HepG2 (cell line): ENCODE data around the gene CDH23. TPM values are rescaled to one million over a fixed set of nuclear protein-coding genes. Genes with fewer than 3 reads are reported as not detected.

Source experiments
- AFF4 ChIP-seq: sonication (generic); formaldehyde crosslinking; IDR thresholded peaks from 2 replicates; pipeline ENCODE4 v1.4.0; 2020; ENCODE audit warnings: missing genetic modification reagents
- ARHGAP35 ChIP-seq: sonication (generic); formaldehyde crosslinking; IDR thresholded peaks from 2 replicates; pipeline ENCODE4 v1.9.0; 2022; ENCODE audit warnings: mild to moderate bottlenecking, inconsistent platforms, moderate library complexity, missing genetic modification reagents, borderline replicate concordance
- ARNTL ChIP-seq: sonication (generic); formaldehyde crosslinking; IDR thresholded peaks from 2 replicates; pipeline ENCODE4 v1.4.0; 2020; ENCODE audit warnings: mild to moderate bottlenecking, missing genetic modification reagents
- CREB3 ChIP-seq: sonication (generic); formaldehyde crosslinking; IDR thresholded peaks from 2 replicates; pipeline ENCODE4 v1.5.0; 2020; ENCODE audit warnings: missing genetic modification reagents
- EED ChIP-seq: sonication (generic); formaldehyde crosslinking; IDR thresholded peaks from 2 replicates; pipeline ENCODE4 v1.5.0; 2020; ENCODE audit warnings: mild to moderate bottlenecking, missing genetic modification reagents
- HOMEZ ChIP-seq: IDR thresholded peaks from 2 replicates; pipeline ENCODE4 v1.6.1; 2016; ENCODE audit warnings: low read depth
- HOXD1 ChIP-seq: sonication (generic); formaldehyde crosslinking; IDR thresholded peaks from 2 replicates; pipeline ENCODE4 v1.5.0; 2020; ENCODE audit warnings: missing genetic modification reagents
- MAFK ChIP-seq, 2 experiments: IDR thresholded peaks in 1 of 2; conservative IDR thresholded peaks in 1 of 2; 2 replicates each; pipeline ENCODE4 v1.6.1; 2011; ENCODE audit warnings: improper control_type of control experiment in 2 of 2, low read length in 2 of 2
- MATR3 ChIP-seq: sonication (generic); formaldehyde crosslinking; IDR thresholded peaks from 2 replicates; pipeline ENCODE4 v1.4.0; 2020; ENCODE audit warnings: missing genetic modification reagents
- NR0B2 ChIP-seq: sonication (generic); formaldehyde crosslinking; IDR thresholded peaks from 2 replicates; pipeline ENCODE4 v1.4.0; 2020; ENCODE audit warnings: mild to moderate bottlenecking, missing genetic modification reagents
- RNF2 ChIP-seq: fragments of 450-650 bp; conservative IDR thresholded peaks from 2 replicates; pipeline ENCODE4 v1.6.1; 2016; ENCODE audit warnings: low read depth
- SMAD1 ChIP-seq: sonication (generic); formaldehyde crosslinking; IDR thresholded peaks from 2 replicates; pipeline ENCODE4 v1.4.0; 2020; ENCODE audit warnings: missing genetic modification reagents, low read depth, mild to moderate bottlenecking, borderline replicate concordance
- ZBTB44 ChIP-seq: sonication (generic); formaldehyde crosslinking; IDR thresholded peaks from 2 replicates; pipeline ENCODE4 v1.4.0; 2020; ENCODE audit warnings: missing genetic modification reagents
- ZNF253 ChIP-seq: sonication (generic); formaldehyde crosslinking; IDR thresholded peaks from 2 replicates; pipeline ENCODE4 v1.8.0; 2022; ENCODE audit warnings: mild to moderate bottlenecking, missing genetic modification reagents, borderline replicate concordance
- ZNF30 ChIP-seq: sonication (generic); formaldehyde crosslinking; IDR thresholded peaks from 2 replicates; pipeline ENCODE4 v1.5.0; 2020; ENCODE audit warnings: mild to moderate bottlenecking, missing genetic modification reagents
- ZNF484 ChIP-seq: sonication (generic); formaldehyde crosslinking; IDR thresholded peaks from 2 replicates; pipeline ENCODE4 v1.5.1; 2020; ENCODE audit warnings: mild to moderate bottlenecking, low read depth, missing genetic modification reagents, borderline replicate concordance
- ZNF772 ChIP-seq: sonication (generic); formaldehyde crosslinking; IDR thresholded peaks from 2 replicates; pipeline ENCODE4 v1.5.0; 2020; ENCODE audit warnings: mild to moderate bottlenecking, missing genetic modification reagents
- ZNF883 ChIP-seq: sonication (generic); formaldehyde crosslinking; IDR thresholded peaks from 2 replicates; pipeline ENCODE4 v1.5.1; 2020; ENCODE audit warnings: mild to moderate bottlenecking, missing genetic modification reagents; ENCODE audit errors: not compliant biosample characterization
- polyA plus RNA-seq, 8 experiments: library from polyadenylated mRNA; depleted of rRNA in 3 of 8; stranded (reverse) in 7 of 8; unstranded in 1 of 8; fragments of >200 nt; fragmentation: Illumina TruSeq in 4 of 8; extraction: Trizol in 4 of 8; gene quantifications; 2 replicates each; pipeline versions ENCODE4 v1.2.1 to v1.2.3, GENCODE V29; 2011 to 2016; ENCODE audit warnings: low read depth in 4 of 8, missing spikeins in 1 of 8, mixed read lengths in 1 of 8; ENCODE audit not compliant: insufficient read depth in 1 of 8
- total RNA-seq, 5 experiments: library from RNA; depleted of rRNA; stranded (reverse); fragments of >200 nt; fragmentation: Illumina TruSeq; extraction: Trizol; gene quantifications; 2 replicates each; pipeline ENCODE4 v1.2.3, GENCODE V29; 2016; ENCODE audit warnings: low read depth in 1 of 5

CDH23 gene
- total and polyA plus RNA-seq, 2 of the 13 experiments (the other 11 are each of a cell fraction or from before 2014, with no cell fraction given): 0.13 TPM; not detected in 1

GRCh38 chr10:71850743-71851464 is 454.2 kb downstream of the CDH23 start, which contains the start of gene PSAP (continued):
- TF ChIP-seq SMAD1 (CRISPR knock-in tag) (peak; percentile 90; the same call in 1 of the 2 replicates), ZNF253 (no peak), ARNTL (CRISPR knock-in tag) (peak; percentile 85), ZNF30 (no peak), MAFK (conservative IDR thresholded peaks at IDR 0.05 in 1 of 2, IDR thresholded peaks at IDR 0.05 in 1 of 2; ENCODE audit: low read length in 2 of 2) (peak; percentile 66 to 76), RNF2 (no peak), MATR3 (CRISPR knock-in tag) (no peak), CREB3 (CRISPR knock-in tag) (no peak), HOMEZ (CRISPR knock-in tag) (peak; percentile 59; the same call in 1 of the 2 replicates), NR0B2 (CRISPR knock-in tag) (no peak), AFF4 (CRISPR knock-in tag) (0 out of 2 replicates have a peak, but pooled peaks have one; percentile 52), ZNF883 (CRISPR knock-in tag) (peak; percentile 90), ZBTB44 (CRISPR knock-in tag) (no peak), ARHGAP35 (peak; percentile 39; the same call in 1 of the 2 replicates), HOXD1 (CRISPR knock-in tag) (no peak; the same call in 1 of the 2 replicates), EED (CRISPR knock-in tag) (0 out of 2 replicates have a peak, but pooled peaks have one; percentile 65), ZNF772 (CRISPR knock-in tag) (peak; percentile 84), ZNF484 (CRISPR knock-in tag) (0 out of 2 replicates have a peak, but pooled peaks have one; percentile 17)
